DMS 273 treated with DMSO at 0.1 percent for 48 hours (cell line): ENCODE measurements around the gene PDLIM5.
"Not testable (repeated sequence)": the region's sequence is repeated elsewhere in the genome, so short reads cannot be mapped to it uniquely, and the experiment has no call there.

Source experiments
- DNase-seq: peaks from one replicate; lab custom pipeline; 2025; lab: John Stamatoyannopoulos, UW

The PDLIM5 gene

GRCh38 chr4:94530073-94530472 is 78.3 kb downstream of the PDLIM5 start:
- no peak for DNase-seq

GRCh38 chr4:94531991-94532789 is 80.4 kb downstream of the PDLIM5 start:
- DNase-seq: no peak

- no peak for DNase-seq
These were observed 81.9 kb downstream of the PDLIM5 start for GRCh38 chr4:94533405-94534223.

GRCh38 chr4:94534401-94535312 is 82.9 kb downstream of the PDLIM5 start:
- no peak for DNase-seq

- DNase-seq: peak; percentile 33
These were observed 84.3 kb downstream of the PDLIM5 start for GRCh38 chr4:94536049-94536448.

- no peak for DNase-seq
These were observed 85.1 kb downstream of the PDLIM5 start for GRCh38 chr4:94536649-94537469.

- no peak for DNase-seq
These were observed 86.3 kb downstream of the PDLIM5 start for GRCh38 chr4:94537921-94538628.

- no peak for DNase-seq
These were observed 88.7 kb downstream of the PDLIM5 start for GRCh38 chr4:94540476-94540875.

GRCh38 chr4:94544811-94545210 is 93.1 kb downstream of the PDLIM5 start:
- DNase-seq: no peak

- DNase-seq: no peak
These were observed 93.6 kb downstream of the PDLIM5 start for GRCh38 chr4:94545296-94545695.

- no peak for DNase-seq
These were observed 95.2 kb downstream of the PDLIM5 start for GRCh38 chr4:94546949-94547348.

GRCh38 chr4:94548571-94548970 is 96.8 kb downstream of the PDLIM5 start:
- DNase-seq: no peak

GRCh38 chr4:94550352-94550751 is 98.6 kb downstream of the PDLIM5 start:
- no peak for DNase-seq

- DNase-seq: no peak
These were observed 99.1 kb downstream of the PDLIM5 start for GRCh38 chr4:94550851-94551250.

- no peak for DNase-seq
These were observed 100.2 kb downstream of the PDLIM5 start for GRCh38 chr4:94551643-94552564.

- DNase-seq: not testable (repeated sequence)
These were observed 104.3 kb downstream of the PDLIM5 start for GRCh38 chr4:94556047-94556446.

- not testable (repeated sequence) for DNase-seq
These were observed 105.9 kb downstream of the PDLIM5 start for GRCh38 chr4:94557632-94558031.

- DNase-seq: no peak
These were observed 106.7 kb downstream of the PDLIM5 start for GRCh38 chr4:94558392-94558904.

- peak; percentile 19 for DNase-seq
These were observed 107.6 kb downstream of the PDLIM5 start for GRCh38 chr4:94559351-94559806.
